ENCODE measurements around the gene TECRL.

GRCh38 chr4:64405761-64406160 lies 3.5 kb downstream of the TECRL start:
- TF ChIP-seq EZH2 (IDR thresholded peaks at IDR 0.05), result no peak
- TF ChIP-seq, protein P1, sequence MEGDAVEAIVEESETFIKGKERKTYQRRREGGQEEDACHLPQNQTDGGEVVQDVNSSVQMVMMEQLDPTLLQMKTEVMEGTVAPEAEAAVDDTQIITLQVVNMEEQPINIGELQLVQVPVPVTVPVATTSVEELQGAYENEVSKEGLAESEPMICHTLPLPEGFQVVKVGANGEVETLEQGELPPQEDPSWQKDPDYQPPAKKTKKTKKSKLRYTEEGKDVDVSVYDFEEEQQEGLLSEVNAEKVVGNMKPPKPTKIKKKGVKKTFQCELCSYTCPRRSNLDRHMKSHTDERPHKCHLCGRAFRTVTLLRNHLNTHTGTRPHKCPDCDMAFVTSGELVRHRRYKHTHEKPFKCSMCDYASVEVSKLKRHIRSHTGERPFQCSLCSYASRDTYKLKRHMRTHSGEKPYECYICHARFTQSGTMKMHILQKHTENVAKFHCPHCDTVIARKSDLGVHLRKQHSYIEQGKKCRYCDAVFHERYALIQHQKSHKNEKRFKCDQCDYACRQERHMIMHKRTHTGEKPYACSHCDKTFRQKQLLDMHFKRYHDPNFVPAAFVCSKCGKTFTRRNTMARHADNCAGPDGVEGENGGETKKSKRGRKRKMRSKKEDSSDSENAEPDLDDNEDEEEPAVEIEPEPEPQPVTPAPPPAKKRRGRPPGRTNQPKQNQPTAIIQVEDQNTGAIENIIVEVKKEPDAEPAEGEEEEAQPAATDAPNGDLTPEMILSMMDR (IDR thresholded peaks at IDR 0.05), result no peak

All from neural progenitor cell (in vitro differentiated cells).